Measurements from ENCODE around the gene NCOA5. TPM values are rescaled to one million over a fixed set of nuclear protein-coding genes. Genes with fewer than 3 reads are reported as not detected.
A peak's percentile ranks its signal among the peaks of the same experiment; 100 is the strongest.

Gene NCOA5
- total RNA-seq, 1 experiment from 2014 or later, result 15.9 TPM

DNA sequence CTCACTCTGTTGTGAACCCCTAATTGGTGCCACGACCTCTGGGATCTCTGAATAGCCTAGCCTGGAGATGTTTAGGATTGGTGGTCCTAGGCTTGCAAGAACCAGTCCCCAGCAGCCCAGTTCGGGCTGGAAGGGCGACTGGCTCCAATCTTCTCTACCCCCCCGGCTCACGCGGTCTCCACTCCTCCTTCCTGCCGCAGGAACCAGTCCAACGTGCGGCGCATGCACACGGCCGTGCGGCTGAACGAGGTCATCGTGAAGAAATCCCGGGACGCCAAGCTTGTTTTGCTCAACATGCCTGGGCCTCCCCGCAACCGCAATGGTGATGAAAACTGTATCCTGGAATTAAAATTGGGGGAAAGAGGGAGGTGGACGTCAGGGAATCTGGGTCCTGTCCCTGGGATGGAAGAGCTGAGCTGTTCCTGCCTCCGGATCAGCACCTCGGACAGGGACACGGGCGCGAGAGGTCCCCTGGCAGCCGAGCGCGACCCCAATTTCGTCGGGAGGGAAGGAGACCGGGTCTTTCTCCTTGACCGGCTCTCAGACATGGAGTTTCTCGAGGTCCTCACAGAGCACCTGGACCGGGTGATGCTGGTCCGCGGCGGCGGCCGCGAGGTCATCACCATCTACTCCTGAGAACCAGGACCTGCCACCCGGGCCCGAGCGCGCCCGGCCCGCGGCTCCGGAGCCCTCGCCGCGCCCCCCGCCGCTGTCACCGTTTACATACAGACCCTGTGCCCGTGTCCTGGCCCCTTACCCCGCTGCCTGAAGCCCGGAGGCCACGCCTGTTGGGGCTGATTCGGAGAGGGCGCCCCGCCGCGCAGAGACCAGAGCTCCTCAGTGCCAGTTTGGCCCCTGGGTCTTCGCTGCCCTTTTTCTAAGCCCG is 32.5 kb downstream of the NCOA5 start:
- in situ Hi-C loops (cut with HindIII; ENCODE audit: low pct_unique_long_range_greater_than_20kb, low sequenced_read_pairs), result no loop called here
- no peak for DNase-seq (ENCODE audit: low read depth, low spot score)

DNA sequence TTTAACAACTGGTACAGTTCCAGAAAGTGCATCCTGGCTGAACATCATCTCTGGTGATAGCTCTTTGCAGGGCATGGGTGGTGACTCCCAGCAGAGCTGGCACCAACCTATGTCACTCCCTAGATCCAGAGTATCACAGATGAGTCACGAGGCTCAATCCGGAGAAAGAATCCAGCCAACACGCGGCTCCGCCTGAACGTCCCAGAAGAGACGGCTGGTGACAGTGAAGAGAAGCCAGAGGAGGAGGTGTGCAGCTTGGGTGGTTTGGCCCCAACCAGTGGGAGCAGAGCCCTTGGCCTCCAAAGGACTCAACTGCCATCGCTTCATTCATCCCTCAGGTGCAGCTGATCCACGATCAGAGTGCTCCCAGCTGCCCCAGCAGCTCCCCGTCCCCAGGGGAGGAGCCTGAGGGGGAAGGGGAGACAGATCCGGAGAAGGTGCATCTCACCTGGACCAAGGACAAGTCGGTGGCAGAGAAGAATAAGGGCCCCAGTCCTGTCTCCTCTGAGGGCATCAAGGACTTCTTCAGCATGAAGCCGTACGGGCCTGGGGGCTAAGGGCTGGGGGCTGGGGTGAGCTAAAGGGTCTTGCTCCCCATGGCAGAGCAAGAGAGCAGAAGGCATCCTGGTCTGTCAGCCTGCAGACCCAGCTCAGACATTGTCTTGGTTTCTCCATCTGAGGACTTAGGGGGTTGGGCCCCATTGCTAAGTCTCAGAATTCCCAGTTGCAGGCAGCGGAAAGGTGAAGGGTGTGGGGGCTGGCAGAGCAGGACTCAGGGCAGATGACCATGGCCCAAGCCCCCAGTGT is 33.5 kb downstream of the NCOA5 start:
- DNase-seq (ENCODE audit: low read depth, low spot score), result no peak
- in situ Hi-C loops (cut with HindIII; ENCODE audit: low pct_unique_long_range_greater_than_20kb, low sequenced_read_pairs), result no loop called here

DNA sequence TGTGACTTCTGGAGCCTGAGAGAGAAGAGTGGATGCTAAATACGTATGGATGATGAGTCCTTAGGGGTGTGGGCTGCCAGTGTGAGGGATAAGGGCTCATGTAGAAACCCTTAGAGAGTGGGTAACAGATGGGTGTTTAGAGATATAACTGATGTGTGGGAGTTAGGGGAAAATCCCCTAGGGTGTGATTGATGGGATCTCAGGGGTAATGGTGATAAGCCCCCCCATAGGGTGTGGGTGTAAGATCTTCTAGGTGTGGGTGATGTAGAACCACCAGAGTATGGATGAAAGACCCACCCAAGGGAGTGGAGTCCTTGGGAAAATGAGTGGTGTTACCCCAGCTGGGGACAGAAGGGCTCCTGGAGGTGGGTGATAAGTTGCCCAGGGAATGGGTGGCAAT is 34.5 kb downstream of the NCOA5 start:
- DNase-seq (ENCODE audit: low read depth, low spot score), result no peak
- in situ Hi-C loops (cut with HindIII; ENCODE audit: low pct_unique_long_range_greater_than_20kb, low sequenced_read_pairs), result no loop called here

DNA sequence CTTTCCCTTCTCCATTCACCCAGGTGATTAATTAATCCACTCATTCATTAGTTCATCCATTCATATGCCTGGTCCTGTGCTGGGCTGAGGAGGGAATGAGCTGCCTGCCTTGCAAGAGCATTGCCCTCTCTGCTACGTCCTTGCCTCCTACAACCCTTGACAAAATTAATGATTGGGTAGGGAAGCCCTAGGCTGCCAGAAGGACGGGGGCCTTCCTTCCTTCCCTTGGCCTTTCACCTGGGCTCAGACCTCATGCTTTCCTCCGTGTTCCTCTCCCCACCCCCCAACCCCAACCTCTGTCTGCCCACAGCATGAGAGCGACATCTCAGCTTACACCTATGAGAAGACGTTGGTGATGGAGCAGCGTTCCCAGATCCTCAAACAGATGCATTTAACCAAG is 35.2 kb downstream of the NCOA5 start:
- in situ Hi-C loops (cut with HindIII; ENCODE audit: low pct_unique_long_range_greater_than_20kb, low sequenced_read_pairs), result no loop called here
- no peak for DNase-seq (ENCODE audit: low read depth, low spot score)

DNA sequence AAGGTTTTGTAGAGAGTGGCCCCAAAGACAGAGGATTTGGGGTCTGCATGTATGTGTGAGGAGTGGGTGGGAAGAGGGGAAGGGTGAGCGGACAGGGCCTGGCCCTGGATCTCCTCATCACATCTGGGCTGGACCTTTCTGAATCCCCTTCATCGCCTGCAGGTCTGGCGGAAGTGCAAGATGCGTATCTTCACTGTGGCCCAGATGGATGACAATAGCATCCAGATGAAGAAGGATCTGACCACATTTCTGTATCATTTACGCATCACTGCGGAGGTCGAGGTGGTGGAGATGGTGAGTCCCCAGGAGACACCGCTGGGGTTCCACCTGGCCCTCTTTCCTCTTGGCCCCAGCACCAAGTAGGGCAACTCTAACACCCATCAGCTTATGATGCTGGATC is 36.3 kb downstream of the NCOA5 start:
- in situ Hi-C loops (cut with HindIII; ENCODE audit: low pct_unique_long_range_greater_than_20kb, low sequenced_read_pairs), result no loop called here
- no peak for DNase-seq (ENCODE audit: low read depth, low spot score)

DNA sequence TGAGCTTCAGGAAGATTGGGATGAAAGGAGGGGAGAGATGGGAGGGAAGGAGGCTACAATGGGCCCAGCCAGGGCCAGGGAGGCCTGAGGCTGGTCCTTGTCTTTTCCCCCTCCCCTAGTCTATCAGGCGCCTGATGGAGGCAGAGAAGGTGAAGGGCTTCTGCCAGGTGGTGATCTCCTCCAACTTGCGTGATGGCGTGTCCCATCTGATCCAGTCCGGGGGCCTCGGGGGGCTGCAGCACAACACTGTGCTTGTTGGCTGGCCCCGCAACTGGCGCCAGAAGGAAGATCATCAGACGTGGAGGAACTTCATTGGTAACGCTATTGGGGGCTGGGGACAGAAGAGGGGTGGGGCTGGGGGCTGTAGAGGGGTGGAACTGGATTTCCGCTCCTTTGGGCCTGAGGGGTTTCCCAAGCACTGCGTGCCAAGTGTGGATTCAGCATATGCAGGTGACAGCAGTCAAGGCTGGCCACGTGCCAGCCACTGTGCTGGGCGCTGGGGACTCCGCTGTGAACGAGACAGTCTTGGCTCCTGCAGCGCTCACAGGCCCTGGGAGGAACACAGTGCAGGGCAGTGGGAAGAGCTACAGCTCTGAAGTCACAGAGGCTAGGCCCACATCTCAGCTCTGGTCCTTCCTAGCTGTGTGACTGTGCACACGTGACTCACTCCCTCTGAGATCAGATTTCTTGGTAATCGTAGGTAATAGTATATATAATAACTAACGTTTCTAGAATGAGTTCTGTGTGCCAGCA is 38.0 kb downstream of the NCOA5 start:
- in situ Hi-C loops (cut with HindIII; ENCODE audit: low pct_unique_long_range_greater_than_20kb, low sequenced_read_pairs), result no loop called here
- DNase-seq (ENCODE audit: low read depth, low spot score), result no peak

DNA sequence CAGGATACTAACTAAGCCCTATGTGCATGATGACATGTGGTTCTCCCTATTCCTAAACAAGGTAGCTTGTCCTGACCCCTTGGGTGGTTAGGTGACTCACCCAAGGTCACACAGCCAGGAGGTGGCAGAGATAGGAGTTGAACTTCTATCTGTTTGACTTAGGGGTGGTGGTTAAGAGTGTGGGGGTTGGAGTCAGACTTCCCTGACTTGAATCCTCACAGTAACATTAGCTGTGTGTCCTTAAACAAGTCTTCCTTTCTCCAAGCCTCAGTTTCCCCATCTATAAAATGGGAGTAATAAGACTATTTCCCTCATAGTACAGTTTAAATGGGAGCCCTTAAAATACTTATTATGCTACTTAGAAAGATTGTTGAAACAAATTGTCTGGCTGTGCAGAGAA is 38.9 kb downstream of the NCOA5 start:
- in situ Hi-C loops (cut with HindIII; ENCODE audit: low pct_unique_long_range_greater_than_20kb, low sequenced_read_pairs), result no loop called here
- DNase-seq (ENCODE audit: low read depth, low spot score), result no peak

DNA sequence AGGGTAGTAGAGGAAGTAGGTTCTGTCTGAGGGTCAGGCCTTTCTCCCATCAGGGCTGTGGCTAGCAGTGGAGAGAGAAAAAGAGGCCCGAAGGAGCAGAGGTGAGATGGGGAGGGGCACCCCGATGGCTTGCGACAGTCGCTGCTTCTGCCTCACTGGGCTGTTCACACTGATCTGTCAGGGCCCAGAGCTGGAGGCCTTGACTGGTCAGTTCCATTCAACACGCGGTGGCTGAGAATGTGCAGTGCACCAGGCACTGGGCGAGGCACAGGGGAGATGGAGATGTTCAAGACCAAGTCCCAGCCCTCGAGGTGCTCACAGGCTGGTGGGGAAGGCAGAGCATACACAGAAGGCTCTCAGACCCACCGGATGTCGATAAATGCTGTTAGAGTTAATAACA is 39.3 kb downstream of the NCOA5 start:
- in situ Hi-C loops (cut with HindIII; ENCODE audit: low pct_unique_long_range_greater_than_20kb, low sequenced_read_pairs), result no loop called here
- DNase-seq (ENCODE audit: low read depth, low spot score), result peak; percentile 24

DNA sequence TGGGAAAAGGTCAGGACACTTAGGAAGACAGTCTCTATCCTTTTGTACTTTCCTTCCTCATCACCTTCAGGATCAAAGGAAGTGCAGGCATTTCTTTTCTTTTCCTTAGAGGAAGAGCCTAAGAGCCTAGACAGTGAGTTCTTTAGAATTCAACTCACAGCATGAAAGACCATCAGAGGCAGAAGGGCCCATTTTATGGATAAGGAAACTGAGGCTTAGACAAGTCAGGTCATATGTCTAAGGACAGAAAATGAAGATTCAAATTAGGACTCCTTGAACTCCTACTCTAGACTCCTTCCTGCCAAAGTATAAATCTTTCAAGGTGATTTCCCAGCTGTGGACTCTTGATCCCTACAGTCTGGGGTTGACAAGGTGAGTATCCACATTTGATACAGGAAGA is 39.9 kb downstream of the NCOA5 start:
- in situ Hi-C loops (cut with HindIII; ENCODE audit: low pct_unique_long_range_greater_than_20kb, low sequenced_read_pairs), result no loop called here

DNA sequence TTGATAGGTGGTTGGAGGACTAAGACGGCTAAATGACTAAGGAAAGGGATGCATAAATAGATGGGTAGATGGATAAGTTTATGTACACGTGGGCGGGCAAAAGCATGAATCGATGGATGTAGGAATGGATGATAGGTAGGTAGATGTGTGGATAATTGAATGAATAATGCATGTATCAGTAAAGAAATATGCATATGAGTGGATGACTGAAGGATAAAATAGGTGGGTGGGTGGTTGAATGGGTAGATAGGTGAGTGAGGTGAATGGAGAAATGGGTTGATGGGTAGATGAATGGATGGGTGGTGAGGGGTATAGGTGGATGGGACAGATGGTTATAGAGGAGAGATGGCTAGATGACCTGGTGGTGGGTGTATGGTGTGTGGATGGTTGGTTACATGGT is 40.6 kb downstream of the NCOA5 start:
- in situ Hi-C loops (cut with HindIII; ENCODE audit: low pct_unique_long_range_greater_than_20kb, low sequenced_read_pairs), result no loop called here
- no peak for DNase-seq (ENCODE audit: low read depth, low spot score)

More for the DNA sequence above, 39.9 kb downstream of the NCOA5 start:
- DNase-seq (ENCODE audit: low read depth, low spot score), result no peak

DNA sequence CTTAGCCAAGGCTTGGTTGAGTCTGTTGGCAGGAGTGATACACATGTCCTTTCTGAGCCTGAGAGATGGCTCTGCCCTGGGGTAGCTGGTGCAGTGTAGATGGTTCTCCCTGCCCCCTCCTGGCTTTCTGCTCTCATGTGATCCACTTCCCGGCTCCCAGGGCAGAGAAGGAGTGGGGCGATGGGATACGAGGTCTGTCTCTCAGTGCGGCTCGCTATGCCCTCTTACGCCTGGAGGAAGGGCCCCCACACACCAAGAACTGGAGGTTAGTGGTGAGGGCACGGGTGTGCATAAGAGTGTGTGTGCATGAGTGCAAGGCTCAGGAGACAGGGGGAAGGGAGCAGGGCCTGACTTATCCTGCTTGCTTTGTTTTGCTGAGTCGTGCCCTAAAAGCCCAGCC is 41.9 kb downstream of the NCOA5 start:
- DNase-seq (ENCODE audit: low read depth, low spot score), result no peak
- in situ Hi-C loops (cut with HindIII; ENCODE audit: low pct_unique_long_range_greater_than_20kb, low sequenced_read_pairs), result no loop called here

DNA sequence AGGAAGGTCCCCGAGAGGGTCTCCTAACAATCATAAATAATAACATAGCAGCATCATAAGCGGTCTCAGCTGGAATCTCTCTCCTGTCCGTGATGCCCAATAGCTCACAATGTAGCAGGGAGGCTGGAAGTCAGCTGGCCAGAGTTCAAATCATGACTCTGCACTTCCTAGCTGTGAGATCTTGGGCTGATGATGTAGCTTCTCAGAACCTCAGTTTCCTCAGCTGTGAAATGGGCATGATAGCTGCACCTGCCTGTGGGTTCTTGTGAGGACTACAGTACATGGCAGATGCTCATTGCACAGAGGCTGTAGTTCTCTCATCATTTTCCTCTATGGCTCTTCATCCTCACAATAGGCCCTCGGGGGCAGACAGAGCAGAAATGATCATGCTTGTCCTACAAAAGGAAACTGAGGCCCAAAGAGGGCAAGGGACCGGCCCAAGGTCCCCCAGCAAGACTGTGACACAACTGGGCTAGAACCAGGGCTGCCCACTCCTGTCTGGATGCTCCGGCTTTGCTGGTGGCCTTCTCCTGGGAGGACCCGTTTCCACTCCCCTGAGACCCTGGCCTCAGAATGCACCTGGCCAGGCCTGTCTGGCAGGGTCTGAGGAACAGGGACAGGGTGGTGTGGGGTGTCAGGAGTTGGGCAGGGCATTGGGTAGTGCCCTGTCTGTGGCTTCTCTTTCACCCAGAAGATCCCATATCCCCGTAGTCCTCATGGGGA is 43.0 kb downstream of the NCOA5 start:
- in situ Hi-C loops (cut with HindIII; ENCODE audit: low pct_unique_long_range_greater_than_20kb, low sequenced_read_pairs), result no loop called here

DNA sequence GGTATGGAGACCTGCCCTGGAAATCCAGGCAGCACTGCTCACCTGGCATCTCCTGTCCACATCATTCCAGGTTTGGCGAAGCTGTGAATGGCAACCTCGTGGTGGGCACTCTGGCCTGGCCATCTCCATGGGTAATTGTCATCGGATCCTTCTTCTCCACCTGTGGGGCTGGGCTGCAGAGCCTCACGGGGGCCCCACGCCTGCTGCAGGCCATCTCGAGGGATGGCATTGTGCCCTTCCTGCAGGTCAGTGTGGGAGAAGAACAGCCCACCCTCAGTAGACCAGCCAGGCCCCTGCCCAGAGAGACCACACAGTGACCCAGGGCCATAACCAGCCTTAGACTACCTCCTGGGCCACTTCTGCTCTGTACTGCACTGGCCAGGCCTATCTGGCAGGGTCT is 44.9 kb downstream of the NCOA5 start:
- in situ Hi-C loops (cut with HindIII; ENCODE audit: low pct_unique_long_range_greater_than_20kb, low sequenced_read_pairs), result no loop called here

More for the DNA sequence above, 43.0 kb downstream of the NCOA5 start:
- DNase-seq (ENCODE audit: low read depth, low spot score), result no peak

DNA sequence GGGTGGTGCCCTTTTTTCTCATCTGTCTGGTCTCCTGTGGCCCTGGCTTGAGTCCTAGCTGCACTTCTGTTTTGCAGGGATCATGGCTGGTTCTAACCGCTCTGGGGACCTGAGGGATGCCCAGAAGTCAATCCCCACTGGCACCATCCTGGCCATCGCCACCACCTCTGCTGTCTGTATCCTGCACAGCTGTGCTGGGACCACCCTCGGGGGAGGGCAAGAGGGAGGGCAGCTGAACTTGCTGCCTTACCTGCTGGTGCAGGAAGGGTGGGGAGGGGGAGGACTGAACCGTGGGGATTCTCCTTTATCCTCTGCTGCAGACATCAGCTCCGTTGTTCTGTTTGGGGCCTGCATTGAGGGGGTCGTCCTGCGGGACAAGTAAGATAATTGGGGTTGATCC is 46.2 kb downstream of the NCOA5 start:
- in situ Hi-C loops (cut with HindIII; ENCODE audit: low pct_unique_long_range_greater_than_20kb, low sequenced_read_pairs), result no loop called here
- no peak for DNase-seq (ENCODE audit: low read depth, low spot score)

More for the DNA sequence above, 44.9 kb downstream of the NCOA5 start:
- DNase-seq (ENCODE audit: low read depth, low spot score), result no peak

DNA sequence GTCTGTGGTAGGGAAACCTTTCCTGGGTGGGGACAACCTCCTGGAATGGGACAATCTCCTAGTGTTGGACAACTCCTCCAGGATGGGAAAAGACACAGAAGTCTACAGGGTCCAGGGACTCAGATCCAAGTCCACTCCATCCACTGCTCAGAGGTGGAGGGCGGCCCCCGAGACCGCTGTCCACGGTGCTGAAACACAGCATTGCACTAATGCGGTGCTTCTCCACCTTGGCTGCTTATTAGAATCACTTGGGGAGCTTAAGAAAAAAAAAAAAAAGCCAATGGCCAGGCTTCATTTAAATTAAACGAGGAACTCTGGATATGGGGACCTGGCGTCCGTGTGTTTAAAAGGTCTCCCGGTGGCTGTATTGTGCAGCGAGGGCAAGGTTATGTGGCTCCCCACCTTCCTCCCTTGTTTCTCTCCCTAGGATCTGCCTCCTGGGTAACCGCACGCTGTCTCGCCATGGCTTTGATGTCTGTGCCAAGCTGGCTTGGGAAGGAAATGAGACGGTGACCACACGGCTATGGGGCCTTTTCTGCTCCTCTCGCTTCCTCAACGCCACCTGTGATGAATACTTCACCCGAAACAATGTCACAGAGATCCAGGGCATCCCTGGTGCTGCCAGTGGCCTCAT is 48.7 kb downstream of the NCOA5 start:
- DNase-seq (ENCODE audit: low read depth, low spot score), result peak; percentile 40
- in situ Hi-C loops (cut with HindIII; ENCODE audit: low pct_unique_long_range_greater_than_20kb, low sequenced_read_pairs), result no loop called here

DNA sequence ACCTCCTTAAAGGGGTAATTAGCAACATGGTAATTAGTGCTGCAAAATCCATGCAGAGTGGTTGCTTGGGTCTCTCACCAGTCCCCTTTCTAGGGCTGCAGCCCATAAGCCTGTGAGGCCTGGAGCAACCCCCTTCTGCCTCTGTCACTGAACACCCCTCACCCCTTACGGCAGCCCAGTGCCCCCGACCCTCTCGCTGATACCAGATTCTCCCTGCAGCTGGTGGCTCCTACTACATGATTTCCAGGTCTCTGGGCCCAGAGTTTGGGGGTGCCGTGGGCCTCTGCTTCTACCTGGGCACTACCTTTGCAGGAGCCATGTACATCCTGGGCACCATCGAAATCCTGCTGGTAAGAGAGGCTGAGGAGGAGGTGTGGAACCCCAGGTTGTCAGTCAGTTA is 52.7 kb downstream of the NCOA5 start:
- DNase-seq (ENCODE audit: low read depth, low spot score), result no peak
- in situ Hi-C loops (cut with HindIII; ENCODE audit: low pct_unique_long_range_greater_than_20kb, low sequenced_read_pairs), result no loop called here

DNA sequence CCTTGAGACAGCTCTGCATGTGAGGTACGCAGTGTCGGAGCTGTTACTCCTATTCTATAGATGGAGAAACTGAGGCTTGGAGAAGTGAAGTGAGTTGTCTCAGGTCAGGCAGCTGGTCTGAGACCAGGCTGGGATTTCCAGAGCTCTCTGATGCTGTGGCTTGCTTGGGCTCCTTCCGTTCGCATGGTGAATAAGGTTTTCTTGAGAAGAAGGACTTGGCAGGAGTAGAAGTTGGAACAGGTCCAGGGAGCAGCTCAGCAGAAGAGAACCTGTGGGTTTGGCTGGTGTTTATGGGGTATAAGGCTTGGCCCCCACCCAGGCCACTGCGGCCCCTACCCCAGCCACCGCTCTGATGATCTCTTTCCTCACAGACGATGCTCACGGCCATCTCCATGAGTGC is 53.4 kb downstream of the NCOA5 start:
- no peak for DNase-seq (ENCODE audit: low read depth, low spot score)
- in situ Hi-C loops (cut with HindIII; ENCODE audit: low pct_unique_long_range_greater_than_20kb, low sequenced_read_pairs), result no loop called here
